Liver (tissue), 9 donors: Measurements from ENCODE around the gene MAN2A2. TPM values are rescaled to one million over a fixed set of nuclear protein-coding genes. Genes with fewer than 3 reads are reported as not detected.
"Not testable (repeated sequence)": the region's sequence is repeated elsewhere in the genome, so short reads cannot be mapped to it uniquely, and the experiment has no call there.

Source experiments
- DNase-seq: peaks from one replicate; pipeline ENCODE4 v3.0.0-alpha.2; 2017; ENCODE audit warnings: low spot score
- H3K27ac ChIP-seq, 2 donors: one replicate each; pipeline ENCODE4 v1.7.0; 2013; ENCODE audit warnings: inconsistent platforms in 2 of 2, low read length in 2 of 2, control low read depth in 1 of 2, low read depth in 1 of 2, mild to moderate bottlenecking in 1 of 2
- H3K27me3 ChIP-seq, 4 donors: one replicate each; pipeline versions ENCODE4 v1.6.1 to v1.7.0; 2013; ENCODE audit warnings: low read length in 3 of 4, inconsistent platforms in 1 of 4, mild to moderate bottlenecking in 1 of 4, moderate library complexity in 1 of 4; ENCODE audit not compliant: control insufficient read depth in 4 of 4, insufficient read depth in 4 of 4
- H3K36me3 ChIP-seq, 4 donors: one replicate each; pipeline versions ENCODE4 v1.6.1 to v1.7.0; 2013; ENCODE audit warnings: low read length in 3 of 4, mild to moderate bottlenecking in 3 of 4, low read depth in 1 of 4, moderate library complexity in 1 of 4; ENCODE audit not compliant: control insufficient read depth in 4 of 4, insufficient read depth in 3 of 4
- H3K4me1 ChIP-seq, 4 donors: one replicate each; pipeline versions ENCODE4 v1.6.1 to v1.7.0; 2013; ENCODE audit warnings: low read length in 3 of 4, mild to moderate bottlenecking in 3 of 4, moderate library complexity in 1 of 4; ENCODE audit not compliant: control insufficient read depth in 4 of 4, insufficient read depth in 4 of 4
- H3K4me3 ChIP-seq, 3 donors: one replicate each; pipeline versions ENCODE4 v1.6.1 to v1.7.0; 2013; ENCODE audit warnings: low read length in 3 of 3, control low read depth in 1 of 3, low read depth in 1 of 3, mild to moderate bottlenecking in 1 of 3
- H3K9ac ChIP-seq, 2 donors: one replicate each; pipeline ENCODE4 v1.7.0; 2013; ENCODE audit warnings: low read length in 2 of 2, mild to moderate bottlenecking in 2 of 2, moderate library complexity in 2 of 2, control low read depth in 1 of 2, low read depth in 1 of 2
- H3K9me3 ChIP-seq, 4 donors: one replicate each; pipeline versions ENCODE4 v1.6.1 to v1.7.0; 2013; ENCODE audit warnings: low read length in 3 of 4; ENCODE audit not compliant: control insufficient read depth in 4 of 4
- ATF3 ChIP-seq: IDR thresholded peaks from 2 replicates; pipeline ENCODE4 v1.6.1; 2016; ENCODE audit warnings: antibody characterized with exemption
- FOXA1 ChIP-seq: IDR thresholded peaks from 2 replicates; pipeline ENCODE4 v1.6.1; 2016; ENCODE audit warnings: antibody characterized with exemption
- FOXA2 ChIP-seq: IDR thresholded peaks from 2 replicates; pipeline ENCODE4 v1.6.1; 2016; ENCODE audit warnings: antibody characterized with exemption
- GABPA ChIP-seq, 2 donors: IDR thresholded peaks in 1 of 2; conservative IDR thresholded peaks in 1 of 2; 2 replicates each; pipeline ENCODE4 v1.6.1; 2016; ENCODE audit warnings: antibody characterized with exemption in 2 of 2, mild to moderate bottlenecking in 1 of 2, moderate library complexity in 1 of 2
- HNF4A ChIP-seq, 2 donors: conservative IDR thresholded peaks; 2 replicates each; pipeline ENCODE4 v1.6.1; 2016; ENCODE audit warnings: antibody characterized with exemption in 2 of 2, mild to moderate bottlenecking in 2 of 2
- HNF4G ChIP-seq: IDR thresholded peaks from 2 replicates; pipeline ENCODE4 v1.6.1; 2016; ENCODE audit warnings: antibody characterized with exemption
- JUND ChIP-seq, 2 donors: IDR thresholded peaks; 2 replicates each; pipeline ENCODE4 v1.6.1; 2016; ENCODE audit warnings: antibody characterized with exemption in 2 of 2
- NR2F2 ChIP-seq: IDR thresholded peaks from 2 replicates; pipeline ENCODE4 v1.6.1; 2016; ENCODE audit warnings: antibody characterized with exemption
- REST ChIP-seq: IDR thresholded peaks from 2 replicates; pipeline ENCODE4 v1.6.1; 2016; ENCODE audit warnings: antibody characterized with exemption, mild to moderate bottlenecking
- RXRA ChIP-seq, 2 donors: IDR thresholded peaks; 2 replicates each; pipeline ENCODE4 v1.6.1; 2017 to 2018; ENCODE audit warnings: antibody characterized with exemption in 2 of 2, mild to moderate bottlenecking in 1 of 2
- TAF1 ChIP-seq: conservative IDR thresholded peaks from 2 replicates; pipeline ENCODE4 v1.6.1; 2016; ENCODE audit warnings: antibody characterized with exemption, mild to moderate bottlenecking
- YY1 ChIP-seq: IDR thresholded peaks from 2 replicates; pipeline ENCODE4 v1.6.1; 2016; ENCODE audit warnings: antibody characterized with exemption, mild to moderate bottlenecking
- WGBS: extraction: QIAGEN DNeasy Blood & Tissue Kit; methylation state at CpG from one replicate; pipeline ENCODE4 v1.1.7; 2013; 5-methylcytosine and 5-hydroxymethylcytosine counted together
- polyA plus RNA-seq, 2 donors: library from polyadenylated mRNA; stranded (reverse) in 1 of 2; unstranded in 1 of 2; fragments of 200-250 nt in 1 of 2; fragments of >200 nt in 1 of 2; fragmentation: Nextera tagmentation in 1 of 2; extraction: Ambion mirVana in 1 of 2; gene quantifications; one replicate each; pipeline versions ENCODE4 v1.2.1 to v1.2.3, GENCODE V29; 2013 to 2015
- total RNA-seq, 2 donors: library from RNA; depleted of rRNA; stranded (reverse); fragments of >200 nt; gene quantifications; one replicate each; pipeline ENCODE4 v1.2.3, GENCODE V29; 2014
- donor health status: healthy.
- donor health status: healthy.
- donor health status: healthy.
- donor health status: healthy.
- donor health status: healthy.

MAN2A2 gene
- total and polyA plus RNA-seq, 4 donors, result 17.3 to 111 (median 50.9) TPM

GRCh38 chr15:90907838-90908507, 4.9 kb downstream of the MAN2A2 start:
- no peaks in the 10 kb centered on the region for H3K9me3 ChIP-seq
- H3K4me3 ChIP-seq, result no peak overlapping the region
- no peaks in the 10 kb centered on the region for H3K27me3 ChIP-seq
- peaks cover 48 to 74% (median 66%) of the 10 kb centered on the region in 4 donors for H3K36me3 ChIP-seq
- TF ChIP-seq NR2F2, result no peak
- no peak for TF ChIP-seq FOXA1
- TF ChIP-seq REST, result no peak
- no peak for TF ChIP-seq RXRA (IDR thresholded peaks at IDR 0.05)
- no peak for TF ChIP-seq YY1
- TF ChIP-seq ATF3, result no peak
- no peak for TF ChIP-seq TAF1
- no peak for TF ChIP-seq HNF4G
- no peak for TF ChIP-seq JUND (IDR thresholded peaks at IDR 0.05)
- no peak for TF ChIP-seq GABPA (IDR thresholded peaks at IDR 0.05 in 1 of 2, conservative IDR thresholded peaks at IDR 0.05 in 1 of 2)
- no peak for TF ChIP-seq FOXA2
- no peak for TF ChIP-seq HNF4A (conservative IDR thresholded peaks at IDR 0.05)
- 93% methylated on average over 9 of the region's 9 CpGs for WGBS
- no peak for DNase-seq
- no peak overlapping the region for H3K9ac ChIP-seq
- H3K4me1 ChIP-seq, result peaks cover 0 to 11% (median 5%) of the 10 kb centered on the region in 4 donors
- H3K27ac ChIP-seq, result no peak overlapping the region

GRCh38 chr15:90909449-90909848, 6.3 kb downstream of the MAN2A2 start:
- not testable (repeated sequence) for H3K4me3 ChIP-seq, H3K9ac ChIP-seq, H3K27me3 ChIP-seq, DNase-seq, H3K9me3 ChIP-seq, H3K4me1 ChIP-seq, H3K27ac ChIP-seq
- 83% methylated on average over 11 of the region's 11 CpGs for WGBS
- peaks cover 54 to 87% (median 77%) of the 10 kb centered on the region in 4 donors for H3K36me3 ChIP-seq

GRCh38 chr15:90909976-90910375, 6.9 kb downstream of the MAN2A2 start:
- Histone ChIP-seq H3K4me1 (no peaks in the 10 kb centered on the region), H3K27ac (no peak overlapping the region), H3K4me3 (no peak overlapping the region), H3K27me3 (no peaks in the 10 kb centered on the region), H3K9me3 (no peaks in the 10 kb centered on the region), H3K9ac (no peak overlapping the region), H3K36me3 (peaks cover 52 to 88% (median 76%) of the 10 kb centered on the region in 4 donors)
- no peak for DNase-seq
- 95% methylated on average over 8 of the region's 8 CpGs for WGBS
- no peak for TF ChIP-seq FOXA2
